ENCODE data around the gene ABAT.
"Not testable (repeated sequence)": the region's sequence is repeated elsewhere in the genome, so short reads cannot be mapped to it uniquely, and the experiment has no call there.

Gene ABAT

DNA sequence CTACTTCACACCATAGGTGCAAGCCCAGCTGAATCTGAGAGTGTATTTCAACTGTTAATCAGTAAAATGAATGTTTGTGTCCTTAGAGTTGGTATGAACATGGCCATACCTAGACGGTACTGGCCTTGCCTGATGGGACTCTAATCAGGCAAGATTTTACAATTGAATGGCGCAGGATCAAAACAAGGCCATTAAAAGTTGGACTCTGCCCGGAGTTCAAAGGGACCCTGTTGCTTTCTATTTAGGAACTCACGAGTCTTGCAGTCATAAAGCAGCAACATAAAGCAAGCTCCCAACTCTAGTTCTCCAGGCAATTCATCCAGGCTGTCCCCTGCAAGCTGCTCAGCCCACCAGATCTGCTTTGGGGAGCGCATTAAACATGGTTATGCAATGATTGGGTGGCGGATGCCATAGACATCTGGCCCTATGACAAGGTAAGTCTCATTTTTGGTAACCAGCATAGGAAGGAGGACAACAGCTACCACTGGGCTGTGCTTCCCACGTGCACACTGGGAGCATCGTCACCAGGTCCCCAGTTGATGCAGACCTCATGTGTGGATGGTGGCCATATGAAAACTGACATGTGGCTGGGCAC, 114.3 kb downstream of the ABAT start:
- DNase-seq = no peak

DNA sequence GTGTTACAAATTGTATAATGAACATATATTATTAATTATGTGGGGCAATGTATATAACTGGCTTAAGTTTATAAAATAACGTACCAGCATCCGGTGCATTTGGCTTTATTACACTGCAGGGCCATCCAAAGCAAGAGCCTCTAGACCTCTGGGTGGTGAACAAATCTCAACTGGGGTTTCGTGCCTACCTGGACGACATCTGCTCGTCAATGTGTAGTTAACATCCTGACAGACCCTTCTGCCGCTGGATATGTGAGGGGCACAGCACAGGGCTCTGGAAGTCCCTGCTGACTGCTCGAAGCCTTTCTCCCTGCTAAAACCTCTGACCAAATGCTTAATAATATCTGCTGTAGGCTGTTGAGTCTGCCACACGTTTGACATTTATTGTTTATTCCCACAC, 120.7 kb downstream of the ABAT start:
- no peak for DNase-seq

GRCh38 chr16:8795818-8796217, 121.4 kb downstream of the ABAT start:
- no peak for DNase-seq

DNA sequence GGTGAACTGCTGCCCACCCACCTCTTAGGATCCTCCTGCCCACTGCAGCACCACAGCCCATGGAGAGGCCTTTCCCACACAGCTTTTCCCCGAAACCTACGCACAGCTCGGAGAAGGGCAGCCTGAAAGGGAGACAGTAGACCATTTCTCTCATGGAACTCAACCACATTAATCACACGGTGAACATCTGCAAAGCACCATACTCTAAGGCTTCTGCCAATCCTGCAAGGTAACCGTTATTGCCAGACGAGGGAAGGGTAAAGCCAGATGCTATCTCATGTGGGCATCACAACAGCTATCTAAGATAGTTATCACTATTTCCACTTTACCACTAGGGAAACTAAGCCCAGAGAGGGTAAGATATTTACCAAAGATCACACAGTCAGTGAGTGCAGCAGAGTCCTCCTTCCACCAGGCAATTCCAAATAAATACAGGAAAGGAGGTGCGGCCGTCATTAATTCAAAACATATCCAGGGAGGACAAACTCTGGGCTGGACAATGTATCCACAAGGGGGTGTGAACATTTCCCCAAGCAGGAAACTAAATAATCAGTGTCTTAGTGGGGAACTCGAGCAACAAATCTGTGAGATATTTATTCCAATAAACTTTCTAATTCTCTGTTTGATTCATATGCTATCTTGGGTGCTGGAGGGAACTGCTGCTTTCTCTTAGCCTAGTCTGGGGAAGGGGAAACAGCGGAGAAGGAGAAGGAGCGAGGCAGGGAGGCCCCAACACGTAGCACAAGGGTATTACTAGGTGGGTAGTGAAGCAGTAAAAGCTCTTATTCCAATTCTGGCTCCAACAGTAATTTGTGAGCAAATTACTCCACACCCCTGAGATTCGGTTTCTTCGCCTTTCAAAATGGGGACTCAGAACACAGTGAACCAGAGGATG, 122.3 kb downstream of the ABAT start:
- DNase-seq = no peak

GRCh38 chr16:8797364-8798173, 123.2 kb downstream of the ABAT start, which contains the start of the genes PMM2 and TMEM186:
Gene PMM2 (plus strand): TSS chr16:8797839. CDS start chr16:8797883, 44 bp downstream.
Gene TMEM186 (minus strand): TSS chr16:8797639. CDS start chr16:8797614, 25 bp downstream.
- peak; percentile 67 to 93 for DNase-seq

- no peak for DNase-seq
Measured at GRCh38 chr16:8798174-8798527, 123.7 kb downstream of the ABAT start.

- no peak for DNase-seq
Measured at GRCh38 chr16:8798535-8799157, 124.2 kb downstream of the ABAT start.

DNA sequence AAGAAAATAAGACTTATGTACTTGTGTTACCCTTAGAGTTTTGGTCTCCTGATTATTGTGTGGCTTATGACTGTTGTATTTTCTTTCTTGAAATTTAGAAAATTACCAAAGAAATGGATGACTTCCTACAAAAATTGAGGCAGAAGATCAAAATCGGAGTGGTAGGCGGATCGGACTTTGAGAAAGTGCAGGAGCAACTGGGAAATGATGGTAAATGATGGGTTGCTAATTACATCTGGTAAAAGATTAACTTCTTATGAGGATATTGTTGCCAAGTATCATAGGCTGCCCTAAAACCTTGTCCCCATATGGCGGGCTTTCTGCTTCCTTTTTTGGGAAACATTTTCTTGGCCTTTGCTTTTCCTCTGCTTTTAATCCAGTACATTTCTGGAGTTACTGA, 127.3 kb downstream of the ABAT start:
- DNase-seq = no peak

GRCh38 chr16:8803733-8804132, 129.3 kb downstream of the ABAT start:
- not testable (repeated sequence) for DNase-seq

GRCh38 chr16:8804313-8804712, 129.9 kb downstream of the ABAT start:
- no peak for DNase-seq

DNA sequence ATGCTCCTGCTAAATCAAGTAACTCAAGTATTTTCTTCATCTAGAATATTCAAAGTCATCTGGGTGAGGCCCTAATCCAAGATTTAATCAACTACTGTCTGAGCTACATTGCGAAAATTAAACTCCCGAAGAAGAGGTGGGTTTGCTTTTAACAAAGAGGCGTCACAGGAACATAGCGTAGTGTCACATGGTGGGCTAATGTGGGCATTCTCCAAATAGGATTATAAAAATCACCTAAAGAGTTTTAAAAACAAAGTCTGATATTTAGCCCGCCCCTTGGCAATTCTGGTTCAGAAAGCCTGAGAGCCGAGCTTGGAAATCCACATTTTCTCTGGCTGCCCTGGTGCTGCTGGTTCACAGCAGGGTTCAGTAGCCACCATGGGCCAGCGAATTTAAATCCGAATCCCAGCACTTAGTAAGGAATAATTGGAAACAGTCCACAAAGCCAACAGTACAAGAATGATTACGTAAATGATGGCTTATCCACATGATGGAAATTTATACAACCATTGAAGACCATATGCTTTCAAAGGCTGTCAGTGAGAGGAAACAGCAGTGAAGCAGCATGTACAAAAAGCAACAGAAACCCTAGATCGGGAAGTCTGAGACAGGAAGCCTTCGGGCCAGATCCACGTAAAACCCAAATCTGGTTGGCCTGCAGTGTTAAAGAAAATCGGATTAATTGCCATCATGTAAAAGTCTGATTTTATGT, 132.0 kb downstream of the ABAT start:
- DNase-seq = no peak

- no peak for DNase-seq
Measured at GRCh38 chr16:8807189-8807588, 132.8 kb downstream of the ABAT start.

GRCh38 chr16:8808009-8808408, 133.6 kb downstream of the ABAT start:
- DNase-seq = no peak

DNA sequence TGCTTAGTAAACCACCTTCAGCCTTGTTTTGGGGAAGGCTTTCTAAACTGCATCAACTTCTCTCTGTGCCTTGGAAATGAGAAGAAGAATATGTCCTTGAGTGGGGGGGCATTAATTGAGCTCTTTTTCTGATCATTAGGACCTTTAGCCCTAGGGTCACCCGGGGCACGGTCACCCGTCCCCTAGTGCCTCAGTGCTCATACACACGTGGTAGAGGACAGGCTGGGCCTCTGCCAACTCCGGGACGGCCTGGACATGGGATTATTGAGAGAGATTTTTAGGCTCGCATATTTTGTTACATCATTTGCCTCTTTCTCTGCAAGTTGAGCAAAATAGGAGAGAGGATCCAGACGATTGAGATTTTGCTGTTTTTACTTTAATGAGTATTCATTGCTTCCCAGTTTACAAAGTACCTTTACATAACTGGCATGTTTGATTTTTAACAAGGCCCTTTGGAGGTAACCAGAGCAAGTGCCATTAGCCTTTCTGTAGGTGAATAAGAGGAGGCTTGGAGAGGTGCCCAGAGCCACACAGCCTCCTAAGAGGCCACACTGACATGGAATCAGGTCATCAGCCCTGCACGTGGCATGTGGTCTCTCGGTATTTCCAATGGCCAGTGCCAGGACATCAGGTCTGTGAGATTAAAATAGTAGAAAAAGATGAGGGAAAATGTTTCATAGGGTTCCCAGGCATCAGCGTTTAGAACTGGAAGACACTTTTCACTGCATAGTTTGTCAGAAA, 134.4 kb downstream of the ABAT start:
- no peak for DNase-seq

- DNase-seq = no peak
Measured at GRCh38 chr16:8812162-8812843, 137.9 kb downstream of the ABAT start.

DNA sequence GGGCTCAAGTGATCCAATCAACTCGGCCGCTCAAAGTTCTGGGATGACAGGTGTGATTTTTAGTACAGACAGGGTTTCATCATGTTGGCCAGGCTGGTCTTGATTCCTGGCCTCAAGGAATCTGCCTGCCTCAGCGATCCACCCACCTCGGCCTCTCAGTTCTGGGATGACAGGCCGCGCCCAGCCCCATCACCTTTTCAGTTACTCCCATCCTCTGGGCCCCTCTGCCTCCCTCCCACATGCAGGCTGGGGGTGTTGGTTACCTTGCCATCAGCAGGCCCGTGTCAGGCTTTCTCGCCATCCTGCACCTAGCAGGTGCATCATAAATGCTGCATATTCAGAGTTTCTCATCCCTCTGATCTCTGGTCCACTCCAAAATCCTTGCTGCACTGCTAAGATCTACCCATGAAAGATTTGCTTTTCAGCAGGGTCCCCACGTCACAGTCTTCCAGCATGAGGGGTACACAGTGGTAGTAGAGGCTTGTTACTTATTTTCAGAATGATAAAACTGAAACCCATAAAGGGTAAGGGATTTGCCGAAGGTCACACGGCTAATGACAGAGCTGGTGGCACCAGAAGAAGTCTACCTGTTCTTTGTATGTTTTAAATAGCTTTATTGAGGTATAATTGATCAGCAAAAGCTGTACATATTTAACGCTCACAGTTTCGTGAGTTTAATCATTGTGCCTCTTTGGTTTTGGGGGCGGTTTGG, 139.8 kb downstream of the ABAT start:
- DNase-seq = no peak

- DNase-seq = no peak
Measured at GRCh38 chr16:8816967-8817655, 142.7 kb downstream of the ABAT start.

DNA sequence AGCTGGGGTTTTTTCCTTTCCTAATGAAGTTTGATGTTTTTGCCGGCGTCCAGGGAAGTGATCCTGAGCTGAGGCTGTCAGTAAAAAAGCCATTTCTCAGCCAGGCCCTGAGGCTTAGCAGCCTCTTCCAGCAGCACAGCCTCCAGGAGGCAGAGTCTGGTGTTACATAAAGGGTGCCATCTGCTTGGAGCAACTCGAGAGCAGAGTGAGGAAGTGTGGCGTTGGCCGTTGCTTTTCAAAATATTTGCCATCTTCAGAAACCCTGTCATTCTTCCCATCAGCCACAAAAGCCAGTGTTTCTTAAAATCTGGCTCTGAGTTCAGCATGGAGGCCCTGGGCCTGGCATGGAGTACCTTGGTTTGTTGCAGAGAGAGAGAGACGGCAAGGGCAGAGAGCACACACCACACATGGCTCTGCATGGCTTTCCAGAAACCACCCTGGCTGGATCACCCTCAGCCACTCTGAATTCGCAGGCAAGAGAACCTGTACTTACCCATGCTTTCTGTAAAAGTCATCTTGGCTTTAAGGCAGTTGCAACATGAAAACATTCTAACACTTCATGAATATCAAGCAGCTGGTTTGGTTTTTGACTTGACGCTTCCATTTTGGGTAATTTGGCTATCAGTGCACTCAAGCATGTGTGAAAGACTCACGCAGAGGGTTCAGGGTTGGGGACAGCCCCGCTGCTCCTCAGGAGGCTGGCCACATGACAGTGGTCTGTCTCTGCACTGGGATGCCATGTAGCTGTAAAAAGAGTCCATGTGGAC, 144.3 kb downstream of the ABAT start:
- no peak for DNase-seq

Data from SW 1271 (cell line).